ENCODE data around the gene ZC3H13. TPM values are rescaled to one million over a fixed set of nuclear protein-coding genes. Genes with fewer than 3 reads are reported as not detected.

Gene ZC3H13
- polyA plus RNA-seq, 1 donor from 2014 or later: 19.5 TPM

GRCh38 chr13:45966715-45967114, 85.8 kb downstream of the ZC3H13 start:
- no peaks in the 10 kb centered on the region for H3F3A ChIP-seq (ENCODE audit: insufficient read depth, low read length, poor library complexity, severe bottlenecking)
- no peak overlapping the region for H3K9ac ChIP-seq (ENCODE audit: low read length)
- no peaks in the 10 kb centered on the region for H4K20me1 ChIP-seq (ENCODE audit: insufficient read depth)
- H3K9me2 ChIP-seq (ENCODE audit: insufficient read depth, low read length): no peaks in the 10 kb centered on the region
- H3K79me2 ChIP-seq (replicated peaks; ENCODE audit: insufficient read depth, low read length): no peaks in the 10 kb centered on the region
- no peaks in the 10 kb centered on the region for H3K9me3 ChIP-seq (ENCODE audit: low read length)
- H3K36me3 ChIP-seq (ENCODE audit: insufficient read depth, low read length): peaks cover 32% of the 10 kb centered on the region
- TF ChIP-seq TAF1 (IDR thresholded peaks at IDR 0.05; ENCODE audit: low read depth) (no peak), CTCF (IDR thresholded peaks at IDR 0.05; ENCODE audit: poor library complexity, severe bottlenecking) (no peak), POLR2AphosphoS5 (IDR thresholded peaks at IDR 0.05) (no peak), SMC3 (conservative IDR thresholded peaks at IDR 0.05; ENCODE audit: poor library complexity) (no peak), RAD21 (conservative IDR thresholded peaks at IDR 0.05) (no peak), MXI1 (conservative IDR thresholded peaks at IDR 0.05; ENCODE audit: poor library complexity, severe bottlenecking) (no peak), EP300 (conservative IDR thresholded peaks at IDR 0.05; ENCODE audit: poor library complexity, severe bottlenecking) (no peak), EZH2 (IDR thresholded peaks at IDR 0.05; ENCODE audit: borderline replicate concordance, insufficient read depth, low read length, poor library complexity, severe bottlenecking) (no peak), REST (IDR thresholded peaks at IDR 0.05; ENCODE audit: borderline replicate concordance) (no peak)
- no peak overlapping the region for H3K27ac ChIP-seq (ENCODE audit: low read length)
- H3K4me2 ChIP-seq (ENCODE audit: low read length): no peak overlapping the region
- H3K4me3 ChIP-seq (ENCODE audit: low read length): no peak overlapping the region
- no peak overlapping the region for H2AFZ ChIP-seq (ENCODE audit: low read depth, low read length)
- no peaks in the 10 kb centered on the region for H3K27me3 ChIP-seq (ENCODE audit: insufficient read depth, low read depth, low read length)

GRCh38 chr13:45961468-45961867, 91.1 kb downstream of the ZC3H13 start:
- Histone ChIP-seq H3K36me3 (ENCODE audit: insufficient read depth, low read length) (peaks cover 15% of the 10 kb centered on the region), H3K4me3 (ENCODE audit: low read length) (no peak overlapping the region), H3K27me3 (ENCODE audit: insufficient read depth, low read depth, low read length) (no peaks in the 10 kb centered on the region), H3K27ac (ENCODE audit: low read length) (no peak overlapping the region), H2AFZ (ENCODE audit: low read depth, low read length) (no peak overlapping the region), H3K9ac (ENCODE audit: low read length) (no peak overlapping the region), H4K20me1 (ENCODE audit: insufficient read depth) (no peaks in the 10 kb centered on the region), H3K9me3 (ENCODE audit: low read length) (no peaks in the 10 kb centered on the region), H3F3A (ENCODE audit: insufficient read depth, low read length, poor library complexity, severe bottlenecking) (no peaks in the 10 kb centered on the region), H3K9me2 (ENCODE audit: insufficient read depth, low read length) (no peaks in the 10 kb centered on the region), H3K79me2 (replicated peaks; ENCODE audit: insufficient read depth, low read length) (no peaks in the 10 kb centered on the region), H3K4me2 (ENCODE audit: low read length) (no peak overlapping the region)
- TF ChIP-seq TAF1 (IDR thresholded peaks at IDR 0.05; ENCODE audit: low read depth) (no peak), POLR2AphosphoS5 (IDR thresholded peaks at IDR 0.05) (no peak), RAD21 (conservative IDR thresholded peaks at IDR 0.05) (no peak), REST (IDR thresholded peaks at IDR 0.05; ENCODE audit: borderline replicate concordance) (no peak), EP300 (conservative IDR thresholded peaks at IDR 0.05; ENCODE audit: poor library complexity, severe bottlenecking) (no peak), EZH2 (IDR thresholded peaks at IDR 0.05; ENCODE audit: borderline replicate concordance, insufficient read depth, low read length, poor library complexity, severe bottlenecking) (no peak), SMC3 (conservative IDR thresholded peaks at IDR 0.05; ENCODE audit: poor library complexity) (no peak), MXI1 (conservative IDR thresholded peaks at IDR 0.05; ENCODE audit: poor library complexity, severe bottlenecking) (no peak), CTCF (IDR thresholded peaks at IDR 0.05; ENCODE audit: poor library complexity, severe bottlenecking) (no peak)
